MM.1S (cell line): ENCODE measurements around the gene MBTD1.

Experiments used
- DNase-seq: peaks from one replicate; pipeline ENCODE4 v3.0.0-alpha.2; 2015
- H2AFZ ChIP-seq: fragments of 300-600 bp; sonication (generic); 2 replicates; pipeline ENCODE4 v1.6.0; 2016; ENCODE audit warnings: antibody characterized with exemption, low read length
- H3F3A ChIP-seq: fragments of 300-600 bp; sonication (generic); 2 replicates; pipeline ENCODE4 v1.6.1; 2016; ENCODE audit warnings: mild to moderate bottlenecking, antibody characterized with exemption, low read length, moderate library complexity, mixed read lengths; ENCODE audit not compliant: insufficient read depth
- H3K27ac ChIP-seq: fragments of 300-600 bp; sonication (generic); 2 replicates; pipeline ENCODE4 v1.5.1; 2016; ENCODE audit warnings: mild to moderate bottlenecking, low read length
- H3K27me3 ChIP-seq: fragments of 300-600 bp; sonication (generic); replicated peaks from 2 replicates; pipeline ENCODE4 v1.6.0; 2016; ENCODE audit warnings: low read length; ENCODE audit not compliant: insufficient read depth
- H3K36me3 ChIP-seq: fragments of 300-600 bp; sonication (generic); replicated peaks from 2 replicates; pipeline ENCODE4 v1.6.1; 2016; ENCODE audit warnings: mild to moderate bottlenecking, low read length, mixed read lengths; ENCODE audit not compliant: insufficient read depth
- H3K4me1 ChIP-seq: fragments of 300-600 bp; sonication (generic); 2 replicates; pipeline ENCODE4 v1.6.1; 2016; ENCODE audit warnings: low read length, mixed read lengths
- H3K4me2 ChIP-seq: fragments of 300-600 bp; sonication (generic); 2 replicates; pipeline ENCODE4 v1.6.0; 2016; ENCODE audit warnings: low read depth, low read length
- H3K4me3 ChIP-seq: fragments of 300-600 bp; sonication (generic); 2 replicates; pipeline ENCODE4 v1.5.1; 2016; ENCODE audit warnings: low read length, mixed read lengths
- H3K79me2 ChIP-seq: fragments of 300-600 bp; sonication (generic); 2 replicates; pipeline ENCODE4 v1.6.1; 2016; ENCODE audit warnings: mixed run types, low read length, mixed read lengths
- H3K9ac ChIP-seq: fragments of 300-600 bp; sonication (generic); 2 replicates; pipeline ENCODE4 v1.6.1; 2016; ENCODE audit warnings: low read length, mixed read lengths
- H3K9me2 ChIP-seq: fragments of 300-600 bp; sonication (generic); replicated peaks from 2 replicates; pipeline ENCODE4 v1.6.1; 2016; ENCODE audit warnings: mild to moderate bottlenecking, low read length, mixed read lengths; ENCODE audit not compliant: insufficient read depth
- H3K9me3 ChIP-seq: fragments of 300-600 bp; sonication (generic); replicated peaks from 2 replicates; pipeline ENCODE4 v1.6.1; 2016; ENCODE audit warnings: mild to moderate bottlenecking, low read length, mixed read lengths; ENCODE audit not compliant: insufficient read depth
- H4K20me1 ChIP-seq: fragments of 300-600 bp; sonication (generic); 2 replicates; pipeline ENCODE4 v1.6.1; 2016; ENCODE audit warnings: mild to moderate bottlenecking, low read length, moderate library complexity, mixed read lengths; ENCODE audit not compliant: insufficient read depth
- CTCF ChIP-seq: fragments of 300-600 bp; sonication (generic); IDR thresholded peaks from 2 replicates; pipeline ENCODE4 v1.5.1; 2016; ENCODE audit warnings: antibody characterized with exemption, low read length, mixed read lengths
- EZH2 ChIP-seq: fragments of 300-600 bp; sonication (generic); optimal IDR thresholded peaks from 2 replicates; pipeline ENCODE3; 2017; ENCODE audit warnings: low read depth, mild to moderate bottlenecking, antibody characterized with exemption, low read length, mixed read lengths
- EZH2phosphoT487 ChIP-seq: fragments of 300-600 bp; sonication (generic); IDR thresholded peaks from 2 replicates; pipeline ENCODE4 v1.6.1; 2018; ENCODE audit warnings: antibody characterized with exemption, low read length

Gene MBTD1

GRCh38 chr17:51221322-51221721 is 38.5 kb downstream of the MBTD1 start:
- H3K4me1 ChIP-seq: peaks cover 14% of the 10 kb centered on the region
- no peak for DNase-seq
- H2AFZ ChIP-seq: no peak overlapping the region
- no peak overlapping the region for H3K4me2 ChIP-seq
- H4K20me1 ChIP-seq: no peaks in the 10 kb centered on the region
- peaks cover 5% of the 10 kb centered on the region for H3F3A ChIP-seq
- H3K36me3 ChIP-seq: no peaks in the 10 kb centered on the region; the same call in 1 of the 2 replicates
- no peak overlapping the region for H3K4me3 ChIP-seq
- H3K9me2 ChIP-seq: no peaks in the 10 kb centered on the region
- no peak overlapping the region for H3K9ac ChIP-seq
- peaks cover 20% of the 10 kb centered on the region; the same call in 1 of the 2 replicates for H3K79me2 ChIP-seq
- TF ChIP-seq EZH2 (no peak), EZH2phosphoT487 (no peak), CTCF (no peak)
- H3K27me3 ChIP-seq: no peaks in the 10 kb centered on the region
- no peaks in the 10 kb centered on the region for H3K9me3 ChIP-seq
- no peak overlapping the region for H3K27ac ChIP-seq

GRCh38 chr17:51217946-51218345 is 41.9 kb downstream of the MBTD1 start:
- TF ChIP-seq EZH2: no peak
- TF ChIP-seq CTCF: no peak
- no peak for TF ChIP-seq EZH2phosphoT487
- H3K4me2 ChIP-seq: no peak overlapping the region

GRCh38 chr17:51214920-51215319 is 44.9 kb downstream of the MBTD1 start:
- H3K27ac ChIP-seq: no peak overlapping the region
- H2AFZ ChIP-seq: no peak overlapping the region
- TF ChIP-seq EZH2phosphoT487: no peak
- TF ChIP-seq CTCF: no peak
- no peak for TF ChIP-seq EZH2
- H3K79me2 ChIP-seq: no peaks in the 10 kb centered on the region
- H3K9me2 ChIP-seq: no peaks in the 10 kb centered on the region
- H4K20me1 ChIP-seq: no peaks in the 10 kb centered on the region
- H3K4me2 ChIP-seq: no peak overlapping the region
- H3K4me3 ChIP-seq: no peak overlapping the region
- no peak overlapping the region for H3K9ac ChIP-seq
- H3K36me3 ChIP-seq: no peaks in the 10 kb centered on the region; the same call in 1 of the 2 replicates
- H3F3A ChIP-seq: no peaks in the 10 kb centered on the region
- no peak for DNase-seq
- no peaks in the 10 kb centered on the region for H3K4me1 ChIP-seq
- H3K27me3 ChIP-seq: no peaks in the 10 kb centered on the region
- no peaks in the 10 kb centered on the region for H3K9me3 ChIP-seq

More at GRCh38 chr17:51217946-51218345, 41.9 kb downstream of the MBTD1 start:
- Histone ChIP-seq H3K4me3 (no peak overlapping the region), H3K9ac (no peak overlapping the region), H3K79me2 (peaks cover 9% of the 10 kb centered on the region; the same call in 1 of the 2 replicates), H2AFZ (no peak overlapping the region), H3K27ac (no peak overlapping the region), H3K9me2 (no peaks in the 10 kb centered on the region), H3K9me3 (no peaks in the 10 kb centered on the region), H4K20me1 (no peaks in the 10 kb centered on the region), H3K4me1 (no peaks in the 10 kb centered on the region), H3K27me3 (no peaks in the 10 kb centered on the region), H3K36me3 (no peaks in the 10 kb centered on the region; the same call in 1 of the 2 replicates), H3F3A (no peaks in the 10 kb centered on the region)
- DNase-seq: no peak
